HEK293 (cell line): ENCODE results near the gene CD28.

Experiments used
- CTCF ChIA-PET: fragments of 350-600 bp; formaldehyde crosslinking; extraction: SDS; loops from one replicate; lab custom pipeline; 2021; ENCODE audit warnings: antibody characterized with exemption; lab: Yijun Ruan, JAX
- POLR2A ChIA-PET: fragments of 300-600 bp; formaldehyde crosslinking; extraction: SDS; loops from one replicate; lab custom pipeline; 2020; ENCODE audit warnings: antibody characterized with exemption, inconsistent platforms; lab: Yijun Ruan, JAX
- H3K27ac ChIP-seq: fragments of 200-500 bp; sonication (Bioruptor generic); 2 replicates; pipeline ENCODE4 v1.5.1; 2014; ENCODE audit warnings: low read depth, low read length, control low read depth, inconsistent platforms; ENCODE audit errors: extremely low read depth
- H3K36me3 ChIP-seq, 2 experiments: fragments of 200-500 bp in 1 of 2; sonication (Bioruptor generic) in 1 of 2; 1 replicate in 1 of 2; 2 replicates in 1 of 2; pipeline ENCODE4 v1.5.1; 2014 to 2017; ENCODE audit warnings: inconsistent platforms in 2 of 2, low read length in 2 of 2; ENCODE audit not compliant: control insufficient read depth in 2 of 2, insufficient read depth in 1 of 2
- H3K4me1 ChIP-seq: fragments of 200-500 bp; sonication (Bioruptor generic); 2 replicates; pipeline ENCODE4 v1.5.1; 2014; ENCODE audit warnings: mild to moderate bottlenecking, low read length, inconsistent platforms; ENCODE audit not compliant: control insufficient read depth, insufficient read depth
- H3K4me3 ChIP-seq: 2 replicates; pipeline ENCODE4 v1.5.1; 2011; ENCODE audit warnings: low read depth, mild to moderate bottlenecking, control low read depth, low read length, moderate library complexity
- H3K9me3 ChIP-seq: fragments of 200-500 bp; sonication (Bioruptor generic); 2 replicates; pipeline ENCODE4 v1.5.1; 2014; ENCODE audit warnings: low read depth, low read length, inconsistent platforms; ENCODE audit not compliant: control insufficient read depth, insufficient read depth
- EGR2 ChIP-seq: fragments of 450-650 bp; formaldehyde crosslinking; IDR thresholded peaks from 2 replicates; pipeline ENCODE4 v1.5.1; 2016; ENCODE audit warnings: low read depth, missing biosample characterization, missing genetic modification characterization
- HOXA7 ChIP-seq: sonication (generic); formaldehyde crosslinking; IDR thresholded peaks from 2 replicates; pipeline ENCODE4 v1.8.1; 2022; ENCODE audit warnings: missing genetic modification reagents, borderline replicate concordance
- KLF1 ChIP-seq: fragments of 450-650 bp; formaldehyde crosslinking; IDR thresholded peaks from 2 replicates; pipeline ENCODE4 v1.5.1; 2016; ENCODE audit warnings: missing biosample characterization, missing genetic modification characterization
- OVOL3 ChIP-seq: fragments of 450-650 bp; formaldehyde crosslinking; IDR thresholded peaks from 2 replicates; pipeline ENCODE4 v1.5.1; 2016; ENCODE audit warnings: missing biosample characterization, missing genetic modification characterization
- RBAK ChIP-seq: fragments of 450-650 bp; formaldehyde crosslinking; IDR thresholded peaks from 2 replicates; pipeline ENCODE4 v1.5.1; 2016; ENCODE audit warnings: missing biosample characterization, missing genetic modification characterization
- REPIN1 ChIP-seq: fragments of 450-650 bp; formaldehyde crosslinking; IDR thresholded peaks from 2 replicates; pipeline ENCODE4 v1.5.1; 2017; ENCODE audit warnings: missing biosample characterization, missing genetic modification characterization, low read depth
- ZBTB20 ChIP-seq: fragments of 450-650 bp; formaldehyde crosslinking; IDR thresholded peaks from 2 replicates; pipeline ENCODE4 v1.5.1; 2016; ENCODE audit warnings: missing biosample characterization, missing genetic modification characterization
- ZFHX2 ChIP-seq: fragments of 450-650 bp; formaldehyde crosslinking; conservative IDR thresholded peaks from 2 replicates; pipeline ENCODE4 v1.5.1; 2016; ENCODE audit warnings: missing biosample characterization, missing genetic modification characterization
- ZNF112 ChIP-seq: fragments of 450-650 bp; formaldehyde crosslinking; IDR thresholded peaks from 2 replicates; pipeline ENCODE4 v1.5.0; 2017; ENCODE audit warnings: missing biosample characterization, missing genetic modification characterization
- ZNF157 ChIP-seq: fragments of 450-650 bp; formaldehyde crosslinking; IDR thresholded peaks from 2 replicates; pipeline ENCODE4 v1.5.1; 2016; ENCODE audit warnings: missing biosample characterization, missing genetic modification characterization
- ZNF221 ChIP-seq: fragments of 450-650 bp; formaldehyde crosslinking; IDR thresholded peaks from 2 replicates; pipeline ENCODE4 v1.5.1; 2017; ENCODE audit warnings: missing biosample characterization, missing genetic modification characterization, borderline replicate concordance
- ZNF239 ChIP-seq: fragments of 450-650 bp; formaldehyde crosslinking; IDR thresholded peaks from 2 replicates; pipeline ENCODE4 v1.5.1; 2016; ENCODE audit warnings: missing biosample characterization, missing genetic modification characterization
- ZNF24 ChIP-seq: fragments of 450-650 bp; formaldehyde crosslinking; IDR thresholded peaks from 2 replicates; pipeline ENCODE4 v1.5.1; 2016; ENCODE audit warnings: missing biosample characterization, missing genetic modification characterization
- ZNF266 ChIP-seq: fragments of 450-650 bp; formaldehyde crosslinking; IDR thresholded peaks from 2 replicates; pipeline ENCODE4 v1.5.1; 2016; ENCODE audit warnings: missing biosample characterization, missing genetic modification characterization, low read depth
- ZNF391 ChIP-seq: fragments of 450-650 bp; formaldehyde crosslinking; IDR thresholded peaks from 2 replicates; pipeline ENCODE4 v1.5.1; 2016; ENCODE audit warnings: low read depth, missing biosample characterization, missing genetic modification characterization, borderline replicate concordance
- ZNF530 ChIP-seq: fragments of 450-650 bp; formaldehyde crosslinking; IDR thresholded peaks from 2 replicates; pipeline ENCODE4 v1.5.1; 2016; ENCODE audit warnings: low read depth, missing biosample characterization, missing genetic modification characterization
- ZNF600 ChIP-seq: fragments of 450-650 bp; formaldehyde crosslinking; IDR thresholded peaks from 2 replicates; pipeline ENCODE4 v1.5.1; 2016; ENCODE audit warnings: missing biosample characterization, missing genetic modification characterization
- ZNF629 ChIP-seq: fragments of 450-650 bp; formaldehyde crosslinking; IDR thresholded peaks from 2 replicates; pipeline ENCODE4 v1.5.1; 2017; ENCODE audit warnings: missing biosample characterization, missing genetic modification characterization
- ZNF837 ChIP-seq: fragments of 450-650 bp; formaldehyde crosslinking; IDR thresholded peaks from 2 replicates; pipeline ENCODE4 v1.5.1; 2016; ENCODE audit warnings: missing biosample characterization, missing genetic modification characterization
- TF ChIP-seq, protein P1 (sequence below): fragments of 450-650 bp; formaldehyde crosslinking; IDR thresholded peaks from 2 replicates; pipeline ENCODE4 v1.5.1; 2016; ENCODE audit warnings: missing biosample characterization, missing genetic modification characterization
- TF ChIP-seq, protein P2 (sequence below): fragments of 450-650 bp; formaldehyde crosslinking; IDR thresholded peaks from 2 replicates; pipeline ENCODE4 v1.5.1; 2016; ENCODE audit warnings: missing biosample characterization, missing genetic modification characterization
- TF ChIP-seq, protein P3 (sequence below): fragments of 450-650 bp; formaldehyde crosslinking; IDR thresholded peaks from 2 replicates; pipeline ENCODE4 v1.5.1; 2016; ENCODE audit warnings: missing biosample characterization, missing genetic modification characterization, borderline replicate concordance
- TF ChIP-seq, protein P4 (sequence below): fragments of 450-650 bp; formaldehyde crosslinking; IDR thresholded peaks from 2 replicates; pipeline ENCODE4 v1.5.0; 2017; ENCODE audit warnings: missing biosample characterization, missing genetic modification characterization, borderline replicate concordance
- TF ChIP-seq, protein P5 (sequence below): fragments of 450-650 bp; formaldehyde crosslinking; optimal IDR thresholded peaks from 2 replicates; pipeline ENCODE3; 2016; ENCODE audit warnings: missing biosample characterization, mild to moderate bottlenecking, missing genetic modification characterization

CD28 gene

DNA sequence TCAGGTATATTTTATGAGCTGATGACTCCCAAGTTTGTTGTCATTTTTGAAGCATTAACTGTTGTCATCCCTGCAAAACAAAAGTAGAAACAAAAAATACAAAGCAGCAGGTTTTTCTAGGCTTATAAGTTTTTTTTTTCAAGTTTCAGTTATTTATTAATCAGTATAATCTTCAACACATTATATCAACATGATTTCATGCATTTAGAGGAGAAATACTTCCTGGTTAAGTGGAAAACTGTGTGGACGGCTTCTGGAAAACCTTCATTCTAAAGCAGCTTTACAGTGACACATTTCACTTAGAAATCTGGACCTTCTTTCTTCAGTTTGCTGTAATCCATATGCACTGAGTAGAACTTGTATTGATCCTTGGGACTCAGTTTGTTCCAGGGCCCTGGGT is 34.6 kb upstream of the CD28 start (continued):
- TF ChIP-seq EGR2 (no peak), OVOL3 (tag by site-specific recombination) (no peak), ZFHX2 (no peak)

DNA sequence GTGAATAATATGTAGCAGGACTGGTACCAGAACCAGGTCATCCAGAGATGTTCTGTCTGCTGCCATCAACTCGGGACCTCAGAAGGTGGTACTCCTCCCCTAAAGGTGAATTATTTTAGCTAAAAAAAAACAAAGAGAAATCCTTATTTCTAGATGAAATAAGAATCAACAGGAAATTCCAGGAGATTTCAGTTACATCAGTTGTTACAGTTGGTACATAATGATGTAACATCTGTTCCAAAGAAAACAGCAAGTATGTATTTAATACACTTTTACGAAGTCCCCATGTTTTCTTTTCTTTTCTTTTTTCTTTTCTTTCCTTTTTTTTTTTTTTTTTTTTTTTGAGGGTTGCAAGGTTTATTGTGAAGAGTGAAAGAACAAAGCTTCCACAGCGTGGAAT is 33.6 kb upstream of the CD28 start:
- ChIA-PET CTCF (interaction anchor here (1.2 kb wide), 1 partner anchor 1084 kb away, joined by 3 read pairs; no protein-coding TSS in a partner anchor), POLR2A (no interaction called here)
- H3K4me3 ChIP-seq, result no peak overlapping the region
- H3K36me3 ChIP-seq, result no peaks in the 10 kb centered on the region
- H3K4me1 ChIP-seq, result no peaks in the 10 kb centered on the region
- no peak overlapping the region for H3K27ac ChIP-seq
- TF ChIP-seq ZNF112 (no peak), ZNF266 (tag by site-specific recombination) (no peak), OVOL3 (tag by site-specific recombination) (no peak), ZNF600 (tag by site-specific recombination) (no peak), ZNF24 (tag by site-specific recombination) (no peak), ZNF239 (tag by site-specific recombination) (no peak), ZNF157 (tag by site-specific recombination) (no peak), REPIN1 (tag by site-specific recombination) (no peak), ZNF530 (tag by site-specific recombination) (no peak), ZNF221 (no peak), ZBTB20 (tag by site-specific recombination) (no peak)
- TF ChIP-seq, protein P1, sequence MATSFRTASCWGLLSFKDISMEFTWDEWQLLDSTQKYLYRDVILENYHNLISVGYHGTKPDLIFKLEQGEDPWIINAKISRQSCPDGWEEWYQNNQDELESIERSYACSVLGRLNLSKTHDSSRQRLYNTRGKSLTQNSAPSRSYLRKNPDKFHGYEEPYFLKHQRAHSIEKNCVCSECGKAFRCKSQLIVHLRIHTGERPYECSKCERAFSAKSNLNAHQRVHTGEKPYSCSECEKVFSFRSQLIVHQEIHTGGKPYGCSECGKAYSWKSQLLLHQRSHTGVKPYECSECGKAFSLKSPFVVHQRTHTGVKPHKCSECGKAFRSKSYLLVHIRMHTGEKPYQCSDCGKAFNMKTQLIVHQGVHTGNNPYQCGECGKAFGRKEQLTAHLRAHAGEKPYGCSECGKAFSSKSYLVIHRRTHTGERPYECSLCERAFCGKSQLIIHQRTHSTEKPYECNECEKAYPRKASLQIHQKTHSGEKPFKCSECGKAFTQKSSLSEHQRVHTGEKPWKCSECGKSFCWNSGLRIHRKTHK (tag by site-specific recombination), result no peak
- TF ChIP-seq, protein P2, sequence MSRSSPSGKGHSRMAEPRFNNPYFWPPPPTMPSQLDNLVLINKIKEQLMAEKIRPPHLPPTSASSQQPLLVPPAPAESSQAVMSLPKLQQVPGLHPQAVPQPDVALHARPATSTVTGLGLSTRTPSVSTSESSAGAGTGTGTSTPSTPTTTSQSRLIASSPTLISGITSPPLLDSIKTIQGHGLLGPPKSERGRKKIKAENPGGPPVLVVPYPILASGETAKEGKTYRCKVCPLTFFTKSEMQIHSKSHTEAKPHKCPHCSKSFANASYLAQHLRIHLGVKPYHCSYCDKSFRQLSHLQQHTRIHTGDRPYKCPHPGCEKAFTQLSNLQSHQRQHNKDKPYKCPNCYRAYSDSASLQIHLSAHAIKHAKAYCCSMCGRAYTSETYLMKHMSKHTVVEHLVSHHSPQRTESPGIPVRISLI (tag by site-specific recombination), result no peak
- H3K9me3 ChIP-seq, result no peaks in the 10 kb centered on the region

DNA sequence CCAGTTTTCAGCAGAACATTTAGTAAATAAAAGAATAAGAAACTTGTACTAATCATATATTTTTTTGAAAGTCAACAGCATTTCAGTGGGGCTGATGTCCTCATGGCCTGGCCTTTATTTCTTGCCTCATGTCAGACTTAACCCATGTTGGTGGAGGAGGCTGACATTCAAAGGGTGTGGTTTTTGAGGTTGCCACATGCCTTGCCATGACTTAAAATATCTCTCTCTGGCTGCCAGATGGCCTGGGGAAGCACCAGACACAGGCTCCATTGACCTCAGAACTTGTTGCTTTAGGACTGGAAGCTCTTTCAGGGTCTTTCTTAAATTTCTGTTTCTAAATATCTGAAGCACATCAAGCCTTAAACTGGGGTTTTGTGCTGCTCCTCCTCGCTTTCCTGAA is 32.5 kb upstream of the CD28 start:
- no peaks in the 10 kb centered on the region for H3K4me1 ChIP-seq
- ChIA-PET CTCF (interaction anchor here (0.6 to 1.2 kb wide), 2 partner anchors 245 to 1085 kb away, joined by 3 read pairs; no protein-coding TSS in a partner anchor), POLR2A (no interaction called here)
- no peaks in the 10 kb centered on the region for H3K36me3 ChIP-seq
- H3K4me3 ChIP-seq, result no peak overlapping the region
- H3K9me3 ChIP-seq, result no peaks in the 10 kb centered on the region
- H3K27ac ChIP-seq, result no peak overlapping the region
- no peak for TF ChIP-seq KLF1 (tag by site-specific recombination)
- no peak for TF ChIP-seq ZBTB20 (tag by site-specific recombination)
- TF ChIP-seq RBAK (tag by site-specific recombination), result no peak
- TF ChIP-seq, protein P3, sequence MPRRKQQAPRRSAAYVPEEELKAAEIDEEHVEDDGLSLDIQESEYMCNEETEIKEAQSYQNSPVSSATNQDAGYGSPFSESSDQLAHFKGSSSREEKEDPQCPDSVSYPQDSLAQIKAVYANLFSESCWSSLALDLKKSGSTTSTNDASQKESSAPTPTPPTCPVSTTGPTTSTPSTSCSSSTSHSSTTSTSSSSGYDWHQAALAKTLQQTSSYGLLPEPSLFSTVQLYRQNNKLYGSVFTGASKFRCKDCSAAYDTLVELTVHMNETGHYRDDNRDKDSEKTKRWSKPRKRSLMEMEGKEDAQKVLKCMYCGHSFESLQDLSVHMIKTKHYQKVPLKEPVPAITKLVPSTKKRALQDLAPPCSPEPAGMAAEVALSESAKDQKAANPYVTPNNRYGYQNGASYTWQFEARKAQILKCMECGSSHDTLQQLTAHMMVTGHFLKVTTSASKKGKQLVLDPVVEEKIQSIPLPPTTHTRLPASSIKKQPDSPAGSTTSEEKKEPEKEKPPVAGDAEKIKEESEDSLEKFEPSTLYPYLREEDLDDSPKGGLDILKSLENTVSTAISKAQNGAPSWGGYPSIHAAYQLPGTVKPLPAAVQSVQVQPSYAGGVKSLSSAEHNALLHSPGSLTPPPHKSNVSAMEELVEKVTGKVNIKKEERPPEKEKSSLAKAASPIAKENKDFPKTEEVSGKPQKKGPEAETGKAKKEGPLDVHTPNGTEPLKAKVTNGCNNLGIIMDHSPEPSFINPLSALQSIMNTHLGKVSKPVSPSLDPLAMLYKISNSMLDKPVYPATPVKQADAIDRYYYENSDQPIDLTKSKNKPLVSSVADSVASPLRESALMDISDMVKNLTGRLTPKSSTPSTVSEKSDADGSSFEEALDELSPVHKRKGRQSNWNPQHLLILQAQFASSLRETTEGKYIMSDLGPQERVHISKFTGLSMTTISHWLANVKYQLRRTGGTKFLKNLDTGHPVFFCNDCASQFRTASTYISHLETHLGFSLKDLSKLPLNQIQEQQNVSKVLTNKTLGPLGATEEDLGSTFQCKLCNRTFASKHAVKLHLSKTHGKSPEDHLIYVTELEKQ (tag by site-specific recombination), result no peak
- no peak for TF ChIP-seq ZNF391 (tag by site-specific recombination)
- TF ChIP-seq ZNF629 (tag by site-specific recombination), result no peak
- no peak for TF ChIP-seq HOXA7 (CRISPR knock-in tag)
- TF ChIP-seq, protein P4, sequence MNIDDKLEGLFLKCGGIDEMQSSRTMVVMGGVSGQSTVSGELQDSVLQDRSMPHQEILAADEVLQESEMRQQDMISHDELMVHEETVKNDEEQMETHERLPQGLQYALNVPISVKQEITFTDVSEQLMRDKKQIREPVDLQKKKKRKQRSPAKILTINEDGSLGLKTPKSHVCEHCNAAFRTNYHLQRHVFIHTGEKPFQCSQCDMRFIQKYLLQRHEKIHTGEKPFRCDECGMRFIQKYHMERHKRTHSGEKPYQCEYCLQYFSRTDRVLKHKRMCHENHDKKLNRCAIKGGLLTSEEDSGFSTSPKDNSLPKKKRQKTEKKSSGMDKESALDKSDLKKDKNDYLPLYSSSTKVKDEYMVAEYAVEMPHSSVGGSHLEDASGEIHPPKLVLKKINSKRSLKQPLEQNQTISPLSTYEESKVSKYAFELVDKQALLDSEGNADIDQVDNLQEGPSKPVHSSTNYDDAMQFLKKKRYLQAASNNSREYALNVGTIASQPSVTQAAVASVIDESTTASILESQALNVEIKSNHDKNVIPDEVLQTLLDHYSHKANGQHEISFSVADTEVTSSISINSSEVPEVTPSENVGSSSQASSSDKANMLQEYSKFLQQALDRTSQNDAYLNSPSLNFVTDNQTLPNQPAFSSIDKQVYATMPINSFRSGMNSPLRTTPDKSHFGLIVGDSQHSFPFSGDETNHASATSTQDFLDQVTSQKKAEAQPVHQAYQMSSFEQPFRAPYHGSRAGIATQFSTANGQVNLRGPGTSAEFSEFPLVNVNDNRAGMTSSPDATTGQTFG (tag by site-specific recombination), result no peak
- no peak for TF ChIP-seq ZNF837 (tag by site-specific recombination)
- TF ChIP-seq, protein P5, sequence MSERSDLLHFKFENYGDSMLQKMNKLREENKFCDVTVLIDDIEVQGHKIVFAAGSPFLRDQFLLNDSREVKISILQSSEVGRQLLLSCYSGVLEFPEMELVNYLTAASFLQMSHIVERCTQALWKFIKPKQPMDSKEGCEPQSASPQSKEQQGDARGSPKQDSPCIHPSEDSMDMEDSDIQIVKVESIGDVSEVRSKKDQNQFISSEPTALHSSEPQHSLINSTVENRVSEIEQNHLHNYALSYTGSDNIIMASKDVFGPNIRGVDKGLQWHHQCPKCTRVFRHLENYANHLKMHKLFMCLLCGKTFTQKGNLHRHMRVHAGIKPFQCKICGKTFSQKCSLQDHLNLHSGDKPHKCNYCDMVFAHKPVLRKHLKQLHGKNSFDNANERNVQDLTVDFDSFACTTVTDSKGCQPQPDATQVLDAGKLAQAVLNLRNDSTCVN (tag by site-specific recombination), result no peak
